ENCODE measurements around the gene FREM1.
"Not testable (repeated sequence)": the region's sequence is repeated elsewhere in the genome, so short reads cannot be mapped to it uniquely, and the experiment has no call there.

FREM1 gene, protein sequence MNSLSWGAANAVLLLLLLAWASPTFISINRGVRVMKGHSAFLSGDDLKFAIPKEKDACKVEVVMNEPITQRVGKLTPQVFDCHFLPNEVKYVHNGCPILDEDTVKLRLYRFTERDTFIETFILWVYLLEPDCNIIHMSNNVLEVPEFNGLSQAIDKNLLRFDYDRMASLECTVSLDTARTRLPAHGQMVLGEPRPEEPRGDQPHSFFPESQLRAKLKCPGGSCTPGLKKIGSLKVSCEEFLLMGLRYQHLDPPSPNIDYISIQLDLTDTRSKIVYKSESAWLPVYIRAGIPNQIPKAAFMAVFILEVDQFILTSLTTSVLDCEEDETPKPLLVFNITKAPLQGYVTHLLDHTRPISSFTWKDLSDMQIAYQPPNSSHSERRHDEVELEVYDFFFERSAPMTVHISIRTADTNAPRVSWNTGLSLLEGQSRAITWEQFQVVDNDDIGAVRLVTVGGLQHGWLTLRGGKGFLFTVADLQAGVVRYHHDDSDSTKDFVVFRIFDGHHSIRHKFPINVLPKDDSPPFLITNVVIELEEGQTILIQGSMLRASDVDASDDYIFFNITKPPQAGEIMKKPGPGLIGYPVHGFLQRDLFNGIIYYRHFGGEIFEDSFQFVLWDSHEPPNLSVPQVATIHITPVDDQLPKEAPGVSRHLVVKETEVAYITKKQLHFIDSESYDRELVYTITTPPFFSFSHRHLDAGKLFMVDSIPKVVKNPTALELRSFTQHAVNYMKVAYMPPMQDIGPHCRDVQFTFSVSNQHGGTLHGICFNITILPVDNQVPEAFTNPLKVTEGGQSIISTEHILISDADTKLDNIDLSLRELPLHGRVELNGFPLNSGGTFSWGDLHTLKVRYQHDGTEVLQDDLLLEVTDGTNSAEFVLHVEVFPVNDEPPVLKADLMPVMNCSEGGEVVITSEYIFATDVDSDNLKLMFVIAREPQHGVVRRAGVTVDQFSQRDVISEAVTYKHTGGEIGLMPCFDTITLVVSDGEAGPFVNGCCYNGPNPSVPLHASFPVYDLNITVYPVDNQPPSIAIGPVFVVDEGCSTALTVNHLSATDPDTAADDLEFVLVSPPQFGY (N-terminal part only)

GRCh38 chr9:14909961-14910805 lies at the start of gene FREM1:
Gene FREM1, minus strand, starts transcription at chr9:14910428. Its CDS starts 41,451 bp downstream, at chr9:14868977.
- no peak for FAIRE-seq

DNA sequence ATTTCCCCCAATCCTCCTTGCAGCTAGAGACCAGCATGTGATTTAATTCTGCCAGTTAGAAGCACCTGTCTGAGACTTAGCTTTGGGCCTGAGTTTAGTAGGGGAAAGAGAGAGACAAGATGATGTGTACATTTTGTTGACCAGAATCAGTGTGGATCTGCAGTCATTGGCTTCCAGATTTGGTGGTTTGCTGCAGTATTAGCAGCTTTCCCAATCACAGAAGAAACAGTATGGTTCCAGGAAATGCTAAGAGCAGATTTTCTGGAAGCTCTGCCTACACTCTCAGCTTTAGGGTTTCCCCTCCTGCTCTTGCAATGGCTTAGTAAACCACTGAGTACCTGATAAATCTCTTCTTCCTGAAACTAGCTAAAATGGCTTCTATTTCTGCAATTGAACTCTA lies 48.8 kb upstream of the FREM1 start:
- FAIRE-seq = no peak

DNA sequence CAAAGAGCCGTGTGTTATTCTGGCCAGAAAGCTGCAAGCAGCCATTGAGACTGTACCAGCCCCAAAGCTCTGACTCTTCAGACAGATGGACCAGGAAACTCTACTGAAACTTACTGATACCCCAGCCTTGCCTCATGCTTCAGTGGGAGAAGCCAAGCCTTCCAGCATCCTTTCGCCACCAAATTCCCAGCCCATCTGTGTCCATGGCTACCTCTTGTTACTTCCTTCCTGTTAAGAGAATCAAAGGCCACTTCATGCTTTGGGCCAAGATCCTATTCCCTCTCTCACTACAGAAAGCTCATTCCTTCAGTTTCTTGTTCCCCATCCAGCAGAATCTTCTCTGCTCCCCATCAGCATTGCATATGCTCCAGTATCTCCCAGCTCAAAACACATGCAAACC lies 46.9 kb upstream of the FREM1 start:
- no peak for FAIRE-seq

- FAIRE-seq = no peak
Measured at GRCh38 chr9:14956208-14956607, 46.0 kb upstream of the FREM1 start.

DNA sequence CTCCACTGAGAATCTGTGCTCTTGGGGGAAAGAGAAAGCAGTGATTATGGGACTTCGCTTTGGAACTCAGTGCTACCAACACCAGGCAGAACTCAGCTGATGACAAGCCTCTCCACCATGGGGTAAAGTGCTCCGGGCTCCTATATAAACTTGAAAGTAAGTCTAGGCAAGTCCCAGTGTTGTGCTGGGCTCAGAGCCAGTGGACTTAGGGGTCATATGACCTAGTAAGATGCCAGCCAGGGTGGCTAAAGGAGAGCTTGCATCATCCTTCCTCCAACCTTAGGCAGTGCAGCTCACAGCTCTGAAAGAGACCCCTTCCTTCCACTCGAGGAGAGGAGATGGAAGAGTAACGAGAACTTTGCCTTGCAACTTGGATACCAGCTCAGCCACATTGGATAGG lies 35.1 kb upstream of the FREM1 start:
- no peak for FAIRE-seq

GRCh38 chr9:14941501-14942405 lies 31.5 kb upstream of the FREM1 start:
- no peak for FAIRE-seq

DNA sequence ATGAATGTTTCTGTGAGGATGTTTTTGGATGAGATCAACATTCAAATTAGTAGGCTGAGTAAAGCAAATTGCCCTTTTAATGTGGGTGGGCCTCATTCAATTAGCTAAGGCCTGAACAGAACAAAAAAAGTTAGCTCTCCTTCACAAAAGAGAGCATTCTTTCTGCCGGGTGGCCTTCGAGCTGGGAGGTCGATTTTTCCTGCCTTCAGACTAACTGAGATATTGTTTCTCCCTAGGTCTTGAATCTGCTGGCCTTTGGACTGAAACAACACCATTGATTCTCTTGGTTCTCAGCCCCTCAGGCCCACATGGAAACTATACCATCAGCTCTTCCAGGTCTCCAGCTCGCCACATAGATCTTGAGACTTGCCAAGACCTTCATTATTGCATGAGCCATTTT lies 29.1 kb upstream of the FREM1 start:
- FAIRE-seq = no peak

- FAIRE-seq = peak; percentile 82
Measured at GRCh38 chr9:14937216-14937615, 27.0 kb upstream of the FREM1 start.

- peak; percentile 55 for FAIRE-seq
Measured at GRCh38 chr9:14936491-14936890, 26.3 kb upstream of the FREM1 start.

DNA sequence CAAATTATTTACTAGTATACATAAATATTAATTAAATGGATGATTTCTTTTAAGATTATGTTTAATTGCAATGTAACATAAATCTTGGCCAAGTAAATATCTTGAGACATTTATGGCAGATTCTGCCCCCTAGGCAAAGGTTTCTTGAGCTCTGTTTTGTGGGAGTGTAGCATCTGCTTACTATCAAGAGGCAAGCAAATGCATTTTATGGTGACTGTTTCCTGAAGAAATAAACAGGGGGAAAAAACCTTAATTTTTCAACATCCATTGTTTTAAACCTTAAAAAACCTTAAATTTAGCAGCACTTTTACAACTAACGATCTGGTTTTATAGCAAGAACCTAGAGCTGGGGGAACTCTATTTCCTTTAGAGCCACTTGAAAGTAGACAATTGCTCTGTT lies 25.7 kb upstream of the FREM1 start:
- FAIRE-seq = peak; percentile 53

- FAIRE-seq = peak; percentile 28
Measured at GRCh38 chr9:14935106-14935751, 25.0 kb upstream of the FREM1 start.

GRCh38 chr9:14932641-14933040 lies 22.4 kb upstream of the FREM1 start:
- no peak for FAIRE-seq

- no peak for FAIRE-seq
Measured at GRCh38 chr9:14932231-14932630, 22.0 kb upstream of the FREM1 start.

DNA sequence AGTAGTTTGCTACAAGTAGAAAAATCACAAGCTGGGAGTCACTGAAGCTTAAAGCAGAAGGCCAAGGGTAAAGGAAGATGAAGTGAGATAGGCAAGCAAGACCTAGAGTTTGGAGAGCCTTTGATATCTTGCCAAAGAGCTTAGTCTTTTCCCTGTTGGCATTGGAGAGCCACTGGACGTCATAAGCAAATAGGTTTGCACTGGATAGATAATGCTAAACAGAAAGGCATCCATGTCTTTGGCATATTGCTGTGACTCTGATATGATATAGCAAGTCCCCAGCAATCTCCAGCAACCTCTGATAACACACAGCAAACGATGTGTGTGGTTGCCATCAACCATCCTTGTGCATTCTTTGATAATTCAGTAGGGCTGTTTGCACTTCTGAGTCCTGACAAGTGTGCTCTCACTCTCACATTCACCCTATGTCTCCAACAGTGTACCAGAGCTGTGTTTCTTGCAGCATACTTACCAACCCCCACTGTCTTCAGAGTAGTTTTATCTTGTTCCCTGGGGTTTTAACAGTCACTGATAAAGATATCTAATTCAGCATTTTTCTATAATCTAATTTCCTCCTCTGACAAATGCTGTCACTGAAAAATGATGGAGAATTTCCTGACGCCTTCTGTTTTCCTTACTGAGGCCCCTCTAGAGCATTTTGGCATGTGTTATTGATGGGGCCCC lies 16.9 kb upstream of the FREM1 start:
- no peak for FAIRE-seq

- no peak for FAIRE-seq
Measured at GRCh38 chr9:14924230-14925219, 14.3 kb upstream of the FREM1 start.

DNA sequence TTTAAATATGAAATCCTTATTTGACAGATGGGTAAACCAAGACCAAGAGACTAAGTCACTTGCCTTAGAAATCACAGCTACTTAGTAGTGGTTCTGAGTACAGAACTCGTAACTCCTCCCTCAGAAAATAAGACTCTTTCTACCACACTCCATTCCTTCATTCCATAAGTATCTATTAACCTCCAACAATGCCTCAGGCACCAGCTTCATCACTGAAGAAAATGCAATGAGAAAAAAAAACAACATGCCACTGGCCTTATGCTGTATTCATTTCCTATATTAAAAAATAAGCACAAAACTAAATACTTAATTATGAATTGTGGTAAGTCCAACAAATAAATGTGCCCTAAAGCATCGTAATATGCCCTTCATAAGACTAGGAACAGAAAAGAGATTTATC lies 13.5 kb upstream of the FREM1 start:
- no peak for FAIRE-seq

DNA sequence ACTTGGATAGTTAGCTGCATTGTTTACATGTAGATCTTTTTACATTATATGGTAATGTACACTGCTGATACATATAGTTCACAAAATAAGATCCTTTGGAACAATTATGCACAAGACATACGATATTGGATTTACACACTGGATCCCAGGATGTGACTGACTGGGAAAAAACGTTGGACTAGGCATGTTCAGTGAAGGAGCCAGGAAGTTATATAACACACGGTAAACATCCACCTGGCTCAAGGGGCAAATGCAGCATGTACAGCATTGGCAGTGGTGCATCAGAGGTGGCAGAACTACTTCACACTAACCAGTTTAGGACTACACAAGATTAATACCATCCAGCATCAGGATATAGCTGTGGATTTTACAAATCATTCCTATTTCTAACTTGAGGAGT lies 10.6 kb upstream of the FREM1 start:
- not testable (repeated sequence) for FAIRE-seq

GRCh38 chr9:14913366-14913765 lies 3.1 kb upstream of the FREM1 start:
- FAIRE-seq = no peak

DNA sequence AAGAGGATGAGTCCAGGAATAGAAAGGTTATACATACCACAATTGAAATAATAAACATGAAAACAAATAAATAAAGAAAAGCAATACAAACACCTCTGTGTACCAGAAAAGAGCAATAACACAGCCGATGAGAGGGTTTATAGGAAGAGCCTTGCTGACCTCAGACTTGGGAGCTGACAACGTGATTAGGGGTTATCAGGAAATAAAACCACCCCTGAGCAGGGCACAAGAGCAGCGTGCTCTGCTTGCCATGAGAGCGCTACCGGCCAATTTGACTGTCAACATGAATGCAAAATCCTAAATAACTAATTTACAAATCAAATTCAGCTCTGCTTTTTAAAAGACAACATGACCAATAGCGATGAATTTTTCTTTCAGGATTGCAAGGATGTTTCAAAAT lies 2.6 kb upstream of the FREM1 start:
- no peak for FAIRE-seq
